GM13976 (cell line): ENCODE results near the gene FOXC1.

Experiments used
- DNase-seq: peaks from one replicate; pipeline ENCODE4 v3.0.0; 2012; ENCODE audit warnings: low spot score
- in situ Hi-C: fragments of 300-500 bp; cut with MboI; formaldehyde crosslinking; loops from one replicate; pipeline ENCODE4 v1.12.0; 2022; ENCODE audit warnings: low sequenced_read_pairs, mixed read lengths, inconsistent platforms; ENCODE audit not compliant: unreplicated experiment
- TF ChIP-seq, protein P1 (sequence below): IDR thresholded peaks from 2 replicates; pipeline ENCODE4 v1.5.1; 2012; ENCODE audit warnings: borderline replicate concordance, mild to moderate bottlenecking; ENCODE audit not compliant: insufficient read depth; ENCODE audit errors: extremely low read depth, missing control alignments, control extremely low read depth

The FOXC1 gene

DNA sequence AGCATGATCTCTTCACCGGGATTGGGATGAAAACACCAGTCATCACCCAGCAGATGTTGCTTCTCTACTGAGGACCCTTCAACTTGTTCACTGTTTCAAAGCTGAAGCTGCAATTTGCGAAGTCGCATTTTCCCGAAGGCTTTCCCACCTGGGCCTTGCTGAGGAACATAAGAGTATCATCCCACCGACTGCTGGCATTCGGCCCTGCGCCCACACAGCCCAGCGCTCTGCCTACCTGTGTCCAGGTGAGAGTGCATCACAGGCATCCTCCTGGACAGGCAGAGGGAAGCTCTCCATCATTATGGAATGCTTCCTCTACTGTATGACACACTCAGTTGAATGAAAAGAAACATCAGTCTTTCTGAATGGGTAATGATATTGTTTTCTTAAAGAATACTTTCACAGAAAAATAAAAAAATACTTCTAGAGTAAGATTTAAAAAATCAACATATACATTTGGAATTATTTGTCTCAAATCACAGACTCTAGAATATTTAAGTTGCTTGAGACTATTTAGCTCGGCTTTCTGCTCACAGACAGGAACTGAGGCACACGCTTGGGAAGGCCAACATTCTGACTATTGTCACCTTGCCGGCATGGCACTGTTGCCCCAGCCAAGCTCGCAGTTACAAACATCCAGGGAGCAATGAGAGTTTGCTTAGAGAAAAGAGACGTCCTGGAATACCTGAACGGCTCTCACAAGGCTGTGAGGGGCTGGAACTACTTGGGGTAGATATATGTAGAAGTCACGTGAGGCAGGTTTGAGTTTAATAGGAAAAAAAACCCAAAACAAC, 48.7 kb downstream of the FOXC1 start:
- no peak for DNase-seq
- in situ Hi-C loops, result no loop called here
- TF ChIP-seq, protein P1, sequence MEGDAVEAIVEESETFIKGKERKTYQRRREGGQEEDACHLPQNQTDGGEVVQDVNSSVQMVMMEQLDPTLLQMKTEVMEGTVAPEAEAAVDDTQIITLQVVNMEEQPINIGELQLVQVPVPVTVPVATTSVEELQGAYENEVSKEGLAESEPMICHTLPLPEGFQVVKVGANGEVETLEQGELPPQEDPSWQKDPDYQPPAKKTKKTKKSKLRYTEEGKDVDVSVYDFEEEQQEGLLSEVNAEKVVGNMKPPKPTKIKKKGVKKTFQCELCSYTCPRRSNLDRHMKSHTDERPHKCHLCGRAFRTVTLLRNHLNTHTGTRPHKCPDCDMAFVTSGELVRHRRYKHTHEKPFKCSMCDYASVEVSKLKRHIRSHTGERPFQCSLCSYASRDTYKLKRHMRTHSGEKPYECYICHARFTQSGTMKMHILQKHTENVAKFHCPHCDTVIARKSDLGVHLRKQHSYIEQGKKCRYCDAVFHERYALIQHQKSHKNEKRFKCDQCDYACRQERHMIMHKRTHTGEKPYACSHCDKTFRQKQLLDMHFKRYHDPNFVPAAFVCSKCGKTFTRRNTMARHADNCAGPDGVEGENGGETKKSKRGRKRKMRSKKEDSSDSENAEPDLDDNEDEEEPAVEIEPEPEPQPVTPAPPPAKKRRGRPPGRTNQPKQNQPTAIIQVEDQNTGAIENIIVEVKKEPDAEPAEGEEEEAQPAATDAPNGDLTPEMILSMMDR, result no peak

GRCh38 chr6:1659816-1660215, 50.1 kb downstream of the FOXC1 start:
- in situ Hi-C loops, result no loop called here
- no peak for DNase-seq
- TF ChIP-seq, protein P1, result no peak

DNA sequence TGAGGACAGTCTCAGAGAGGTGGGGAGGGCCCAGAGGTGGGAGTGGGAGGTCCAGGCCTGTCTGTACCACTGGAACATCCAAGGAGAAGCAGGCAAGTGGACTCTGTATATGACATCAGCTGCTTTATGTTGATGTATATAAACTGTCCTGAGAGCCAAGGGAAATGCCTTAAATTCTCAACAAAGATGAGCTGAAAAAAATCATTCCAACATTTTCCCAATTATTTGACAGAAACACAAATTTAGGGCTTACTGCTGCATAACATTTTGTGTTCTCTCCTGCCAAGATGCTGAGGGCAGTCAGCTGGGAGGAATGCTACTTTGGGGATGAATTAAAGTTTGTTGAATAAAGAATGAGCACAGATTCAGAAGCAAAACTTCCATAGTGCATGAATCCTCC, 52.8 kb downstream of the FOXC1 start:
- TF ChIP-seq, protein P1, result no peak
- no peak for DNase-seq
- in situ Hi-C loops, result no loop called here
